VCaP (cell line): ENCODE results near the gene C22orf23.

Source experiments
- H3K27ac ChIP-seq: fragments of 450-650 bp; 2 replicates; pipeline ENCODE4 v1.5.1; 2017
- CTCF ChIP-seq: fragments of 450-650 bp; conservative IDR thresholded peaks from 2 replicates; pipeline ENCODE4 v1.5.1; 2017; ENCODE audit warnings: mild to moderate bottlenecking, moderate library complexity

C22orf23 gene

GRCh38 chr22:37896939-37897338, 56.5 kb downstream of the C22orf23 start:
- TF ChIP-seq CTCF = no peak
- peak overlapping the region; percentile 11 for H3K27ac ChIP-seq

DNA sequence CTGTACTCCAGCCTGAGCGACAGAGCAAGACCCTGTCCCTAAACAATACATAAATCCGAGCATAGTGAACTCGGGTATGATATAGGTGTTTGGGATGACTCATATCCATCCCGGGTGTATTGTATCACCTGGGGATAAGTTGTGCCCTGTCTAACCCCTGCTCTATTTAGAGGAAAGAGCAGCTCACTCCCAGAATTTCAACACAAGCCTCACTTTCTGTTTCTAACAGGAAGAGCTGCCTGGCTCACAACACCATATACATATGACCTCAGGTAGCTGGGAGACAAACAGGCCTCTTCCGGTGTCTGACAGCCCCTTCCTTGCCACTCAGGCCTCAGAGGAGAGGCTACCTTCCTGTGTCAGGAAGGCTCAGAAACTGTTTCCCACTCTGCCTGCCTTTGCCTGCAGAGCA, 57.2 kb downstream of the C22orf23 start:
- no peak for TF ChIP-seq CTCF
- peak overlapping the region; percentile 11 for H3K27ac ChIP-seq

- no peak overlapping the region for H3K27ac ChIP-seq
- TF ChIP-seq CTCF = no peak
These were observed 58.3 kb downstream of the C22orf23 start for GRCh38 chr22:37894939-37895670.

DNA sequence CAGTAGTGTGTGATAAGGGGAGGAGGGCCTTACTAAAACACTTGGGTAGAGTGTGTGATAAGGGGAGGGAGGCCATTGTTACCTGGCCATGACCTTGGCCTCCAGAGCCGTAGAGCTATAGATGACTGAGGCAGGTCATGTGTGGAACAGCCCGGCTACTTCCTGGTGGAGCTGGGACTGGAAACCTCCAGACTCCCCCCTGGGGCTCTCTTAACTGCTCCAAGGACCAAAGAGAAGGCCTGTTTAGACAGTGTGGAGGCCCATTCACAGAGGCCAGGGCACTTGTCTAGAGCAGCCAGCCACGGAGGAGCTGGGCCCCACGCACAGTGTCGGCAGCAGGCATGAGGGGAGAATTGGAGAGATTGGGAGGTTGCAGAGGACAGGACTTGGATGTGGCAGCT, 59.8 kb downstream of the C22orf23 start:
- TF ChIP-seq CTCF = no peak
- H3K27ac ChIP-seq = no peak overlapping the region
